ENCODE data around the gene AP3B2.

DNA sequence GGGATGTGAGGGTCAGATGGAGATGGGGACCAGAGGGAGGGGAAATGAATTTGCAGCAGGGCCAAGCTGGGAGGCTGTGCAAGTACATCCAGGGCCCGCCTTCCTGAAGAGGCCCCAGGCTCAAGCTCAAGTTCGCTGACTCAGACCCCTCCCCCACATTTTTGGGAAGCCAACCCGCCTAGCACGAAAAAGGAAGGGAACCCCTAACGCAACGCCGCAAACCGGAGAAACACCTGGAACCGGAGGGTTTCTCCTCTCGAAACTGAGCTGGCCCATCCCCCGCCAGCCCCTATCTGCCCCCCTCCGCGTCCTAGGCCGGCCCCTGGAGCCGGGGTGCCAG, 624 bp downstream of the AP3B2 start:
- TF ChIP-seq, protein P1, sequence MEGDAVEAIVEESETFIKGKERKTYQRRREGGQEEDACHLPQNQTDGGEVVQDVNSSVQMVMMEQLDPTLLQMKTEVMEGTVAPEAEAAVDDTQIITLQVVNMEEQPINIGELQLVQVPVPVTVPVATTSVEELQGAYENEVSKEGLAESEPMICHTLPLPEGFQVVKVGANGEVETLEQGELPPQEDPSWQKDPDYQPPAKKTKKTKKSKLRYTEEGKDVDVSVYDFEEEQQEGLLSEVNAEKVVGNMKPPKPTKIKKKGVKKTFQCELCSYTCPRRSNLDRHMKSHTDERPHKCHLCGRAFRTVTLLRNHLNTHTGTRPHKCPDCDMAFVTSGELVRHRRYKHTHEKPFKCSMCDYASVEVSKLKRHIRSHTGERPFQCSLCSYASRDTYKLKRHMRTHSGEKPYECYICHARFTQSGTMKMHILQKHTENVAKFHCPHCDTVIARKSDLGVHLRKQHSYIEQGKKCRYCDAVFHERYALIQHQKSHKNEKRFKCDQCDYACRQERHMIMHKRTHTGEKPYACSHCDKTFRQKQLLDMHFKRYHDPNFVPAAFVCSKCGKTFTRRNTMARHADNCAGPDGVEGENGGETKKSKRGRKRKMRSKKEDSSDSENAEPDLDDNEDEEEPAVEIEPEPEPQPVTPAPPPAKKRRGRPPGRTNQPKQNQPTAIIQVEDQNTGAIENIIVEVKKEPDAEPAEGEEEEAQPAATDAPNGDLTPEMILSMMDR (IDR thresholded peaks at IDR 0.05 in 2 of 3, conservative IDR thresholded peaks at IDR 0.05 in 1 of 3; ENCODE audit: borderline replicate concordance in 1 of 3, insufficient read depth in 1 of 3, low read depth in 2 of 3, low read length in 2 of 3) = no peak
- TF ChIP-seq YY1 (IDR thresholded peaks at IDR 0.05; ENCODE audit: extremely low read depth, insufficient replicate concordance, low read depth, low read length) (no peak), RAD21 (IDR thresholded peaks at IDR 0.05; ENCODE audit: low read depth) (no peak), CEBPB (IDR thresholded peaks at IDR 0.05; ENCODE audit: low read depth) (no peak), TCF7L2 (IDR thresholded peaks at IDR 0.05; ENCODE audit: borderline replicate concordance, extremely low read depth, insufficient read depth, insufficient read length) (no peak), POLR2AphosphoS5 (IDR thresholded peaks at IDR 0.05; ENCODE audit: low read depth, low read length) (no peak), EZH2 (IDR thresholded peaks at IDR 0.05) (no peak), POLR2A (IDR thresholded peaks at IDR 0.05; ENCODE audit: borderline replicate concordance, extremely low read depth, insufficient read depth, insufficient read length) (no peak), ZNF274 (IDR thresholded peaks at IDR 0.05; ENCODE audit: low read depth, low read length) (no peak), SIN3A (IDR thresholded peaks at IDR 0.05; ENCODE audit: low read depth) (no peak)
- TF ChIP-seq, protein P2, sequence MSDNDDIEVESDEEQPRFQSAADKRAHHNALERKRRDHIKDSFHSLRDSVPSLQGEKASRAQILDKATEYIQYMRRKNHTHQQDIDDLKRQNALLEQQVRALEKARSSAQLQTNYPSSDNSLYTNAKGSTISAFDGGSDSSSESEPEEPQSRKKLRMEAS (IDR thresholded peaks at IDR 0.05) = no peak
- TF ChIP-seq, protein P3, sequence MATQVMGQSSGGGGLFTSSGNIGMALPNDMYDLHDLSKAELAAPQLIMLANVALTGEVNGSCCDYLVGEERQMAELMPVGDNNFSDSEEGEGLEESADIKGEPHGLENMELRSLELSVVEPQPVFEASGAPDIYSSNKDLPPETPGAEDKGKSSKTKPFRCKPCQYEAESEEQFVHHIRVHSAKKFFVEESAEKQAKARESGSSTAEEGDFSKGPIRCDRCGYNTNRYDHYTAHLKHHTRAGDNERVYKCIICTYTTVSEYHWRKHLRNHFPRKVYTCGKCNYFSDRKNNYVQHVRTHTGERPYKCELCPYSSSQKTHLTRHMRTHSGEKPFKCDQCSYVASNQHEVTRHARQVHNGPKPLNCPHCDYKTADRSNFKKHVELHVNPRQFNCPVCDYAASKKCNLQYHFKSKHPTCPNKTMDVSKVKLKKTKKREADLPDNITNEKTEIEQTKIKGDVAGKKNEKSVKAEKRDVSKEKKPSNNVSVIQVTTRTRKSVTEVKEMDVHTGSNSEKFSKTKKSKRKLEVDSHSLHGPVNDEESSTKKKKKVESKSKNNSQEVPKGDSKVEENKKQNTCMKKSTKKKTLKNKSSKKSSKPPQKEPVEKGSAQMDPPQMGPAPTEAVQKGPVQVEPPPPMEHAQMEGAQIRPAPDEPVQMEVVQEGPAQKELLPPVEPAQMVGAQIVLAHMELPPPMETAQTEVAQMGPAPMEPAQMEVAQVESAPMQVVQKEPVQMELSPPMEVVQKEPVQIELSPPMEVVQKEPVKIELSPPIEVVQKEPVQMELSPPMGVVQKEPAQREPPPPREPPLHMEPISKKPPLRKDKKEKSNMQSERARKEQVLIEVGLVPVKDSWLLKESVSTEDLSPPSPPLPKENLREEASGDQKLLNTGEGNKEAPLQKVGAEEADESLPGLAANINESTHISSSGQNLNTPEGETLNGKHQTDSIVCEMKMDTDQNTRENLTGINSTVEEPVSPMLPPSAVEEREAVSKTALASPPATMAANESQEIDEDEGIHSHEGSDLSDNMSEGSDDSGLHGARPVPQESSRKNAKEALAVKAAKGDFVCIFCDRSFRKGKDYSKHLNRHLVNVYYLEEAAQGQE (IDR thresholded peaks at IDR 0.05; ENCODE audit: low read depth) = no peak

All from HCT116 (cell line).